HCT116 (cell line): Measurements from ENCODE around the gene PTF1A. TPM values are rescaled to one million over a fixed set of nuclear protein-coding genes. Genes with fewer than 3 reads are reported as not detected.
"Not testable (repeated sequence)": the region's sequence is repeated elsewhere in the genome, so short reads cannot be mapped to it uniquely, and the experiment has no call there.

Experiments
- ATAC-seq: fragments of 200-7000 bp; cut with Tn5 transposase; 2 replicates; pipeline ENCODE4 v1.9.1; 2020; ENCODE audit warnings: mild to moderate bottlenecking, moderate library complexity
- BruUV-seq: library from RNA; stranded (reverse); fragments of 400-500 nt; replicated peaks from 2 replicates; lab custom pipeline; 2021; lab: Mats Ljungman, UMichigan
- CTCF ChIA-PET: fragments of 300-600 bp; sonication (Branson Sonifier 250); formaldehyde crosslinking; loops from one replicate; lab custom pipeline; 2021; ENCODE audit warnings: antibody characterized with exemption; lab: Charles Lee
- POLR2A ChIA-PET: fragments of 300-600, 350-600 bp; sonication (Branson Sonifier 250); formaldehyde crosslinking; loops from one replicate; lab custom pipeline; 2021; ENCODE audit warnings: antibody characterized with exemption; lab: Charles Lee
- RAD21 ChIA-PET, 2 experiments: fragments of 300-600 bp; sonication (Branson Sonifier 250); formaldehyde crosslinking; loops; one replicate each; lab custom pipeline; 2023; ENCODE audit warnings: low total read pairs in 2 of 2; ENCODE audit not compliant: uncharacterized antibody in 2 of 2, unreplicated experiment in 2 of 2, low non-redundant PET in 1 of 2; lab: Charles Lee
- DNase-seq: peaks from one replicate; pipeline ENCODE4 v3.0.0-alpha.2; 2010; ENCODE audit warnings: low read depth, low spot score
- H2AFZ ChIP-seq: fragments of 200-600 bp; shearing (Covaris generic), sonication (generic); 2 replicates; pipeline ENCODE4 v1.6.1; 2017; ENCODE audit warnings: low read depth, mixed run types, mixed read lengths, antibody characterized with exemption, low read length; ENCODE audit not compliant: poor library complexity, severe bottlenecking
- H3K27ac ChIP-seq: 2 replicates; pipeline ENCODE4 v1.5.1; 2012; ENCODE audit warnings: low read depth, low read length
- H3K27me3 ChIP-seq: fragments of 200-600 bp; sonication (generic); 2 replicates; pipeline ENCODE4 v1.6.1; 2016; ENCODE audit warnings: mixed run types, low read length, mixed read lengths; ENCODE audit not compliant: insufficient read depth
- H3K36me3 ChIP-seq, 2 experiments: fragments of 200-500 bp in 1 of 2; fragments of 200-600 bp in 1 of 2; sonication (Bioruptor generic) in 1 of 2; sonication (generic) in 1 of 2; 2 replicates each; pipeline versions ENCODE4 v1.5.1 to v1.6.1; 2014 to 2016; ENCODE audit warnings: low read length in 2 of 2, inconsistent platforms in 1 of 2, mixed read lengths in 1 of 2, mixed run types in 1 of 2; ENCODE audit not compliant: insufficient read depth in 2 of 2, control insufficient read depth in 1 of 2
- H3K4me1 ChIP-seq, 2 experiments: fragments of 200-600 bp in 1 of 2; sonication (generic) in 1 of 2; 2 replicates each; pipeline versions ENCODE4 v1.5.1 to v1.6.1; 2012 to 2017; ENCODE audit warnings: low read length in 2 of 2, inconsistent platforms in 1 of 2, mild to moderate bottlenecking in 1 of 2, mixed read lengths in 1 of 2, mixed run types in 1 of 2, moderate library complexity in 1 of 2; ENCODE audit not compliant: insufficient read depth in 2 of 2, control insufficient read depth in 1 of 2
- H3K4me2 ChIP-seq: fragments of 200-600 bp; sonication (generic); 2 replicates; pipeline ENCODE4 v1.6.1; 2017; ENCODE audit warnings: mixed run types, low read length, mixed read lengths
- H3K4me3 ChIP-seq, 2 experiments: fragments of 200-600 bp in 1 of 2; sonication (generic) in 1 of 2; replicated peaks in 1 of 2; 2 replicates each; pipeline ENCODE4 v1.5.1; 2011 to 2016; ENCODE audit warnings: low read length in 2 of 2, control low read depth in 1 of 2, low read depth in 1 of 2, mild to moderate bottlenecking in 1 of 2, mixed read lengths in 1 of 2, mixed run types in 1 of 2
- H3K79me2 ChIP-seq: fragments of 200-600 bp; sonication (generic); 2 replicates; pipeline ENCODE4 v1.6.1; 2017; ENCODE audit warnings: mild to moderate bottlenecking, mixed run types, low read length, moderate library complexity, mixed read lengths; ENCODE audit not compliant: insufficient read depth
- H3K9ac ChIP-seq: fragments of 200-600 bp; sonication (generic); 2 replicates; pipeline ENCODE4 v1.6.1; 2016; ENCODE audit warnings: low read length, mixed read lengths
- H3K9me2 ChIP-seq: fragments of 200-600 bp; sonication (generic), shearing (Covaris generic); 2 replicates; pipeline ENCODE4 v1.6.1; 2017; ENCODE audit warnings: mixed run types, mild to moderate bottlenecking, moderate library complexity; ENCODE audit not compliant: insufficient read depth
- H3K9me3 ChIP-seq, 2 experiments: fragments of 200-500 bp in 1 of 2; fragments of 200-600 bp in 1 of 2; sonication (Bioruptor generic) in 1 of 2; sonication (generic) in 1 of 2; 2 replicates each; pipeline ENCODE4 v1.6.1; 2014 to 2017; ENCODE audit warnings: low read length in 2 of 2, mixed read lengths in 2 of 2, inconsistent platforms in 1 of 2, low read depth in 1 of 2, mild to moderate bottlenecking in 1 of 2, mixed run types in 1 of 2, moderate library complexity in 1 of 2; ENCODE audit not compliant: control insufficient read depth in 1 of 2, insufficient read depth in 1 of 2
- H4K20me1 ChIP-seq: fragments of 200-600 bp; sonication (generic), shearing (Covaris generic); 2 replicates; pipeline ENCODE4 v1.6.1; 2017; ENCODE audit warnings: mixed run types, mild to moderate bottlenecking, moderate library complexity; ENCODE audit not compliant: insufficient read depth
- intact Hi-C: fragments of 100-400 bp; cut with micrococcal nuclease; formaldehyde crosslinking; loops from 2 replicates; pipeline ENCODE4 v1.10.0; 2022
- total RNA-seq: library from RNA; stranded (reverse); gene quantifications from one replicate; pipeline ENCODE4 v1.2.1, GENCODE V29; 2021; ENCODE audit not compliant: unreplicated experiment

The PTF1A gene
- total RNA-seq, 1 experiment from 2014 or later: not detected

GRCh38 chr10:23241779-23242178 is 49.7 kb downstream of the PTF1A start:
- BruUV-seq, H3K9me2 ChIP-seq, ATAC-seq, H3K36me3 ChIP-seq, H3K9ac ChIP-seq, H4K20me1 ChIP-seq, H3K4me2 ChIP-seq, H3K79me2 ChIP-seq, DNase-seq, H2AFZ ChIP-seq, H3K9me3 ChIP-seq, CTCF ChIA-PET, H3K4me1 ChIP-seq, POLR2A ChIA-PET, H3K27ac ChIP-seq, H3K27me3 ChIP-seq, RAD21 ChIA-PET, intact Hi-C loops, H3K4me3 ChIP-seq: not testable (repeated sequence)

Other genes with a start within 250 kb of the PTF1A start
- gene MSRB2, start 96.7 kb upstream of the PTF1A start, total RNA-seq: 13.6 TPM
- gene C10orf67, start 152.5 kb downstream of the PTF1A start, total RNA-seq: not detected
- gene OTUD1, start 246.8 kb downstream of the PTF1A start, total RNA-seq: 5.7 TPM